Chondrocyte (in vitro differentiated cells): ENCODE data around the gene ELOVL2. TPM values are rescaled to one million over a fixed set of nuclear protein-coding genes. Genes with fewer than 3 reads are reported as not detected.

ENCODE experiments used
- DNase-seq: peaks from one replicate; pipeline ENCODE4 v3.0.0; 2021; ENCODE audit warnings: mixed read lengths, low spot score
- H3K27ac Mint-ChIP-seq: one replicate; pipeline ENCODE4 v1.8.0; 2021; ENCODE audit warnings: mild to moderate bottlenecking, moderate library complexity, mixed read lengths; ENCODE audit not compliant: unreplicated experiment
- H3K27me3 Mint-ChIP-seq: 2 replicates; pipeline ENCODE4 v1.8.0; 2021; ENCODE audit warnings: low read depth, mixed read lengths
- H3K36me3 Mint-ChIP-seq: 2 replicates; pipeline ENCODE4 v1.8.0; 2021; ENCODE audit warnings: low read depth, mixed read lengths
- H3K4me1 Mint-ChIP-seq: 2 replicates; pipeline ENCODE4 v1.8.0; 2021; ENCODE audit warnings: low read depth, mild to moderate bottlenecking, mixed read lengths
- H3K4me3 Mint-ChIP-seq: one replicate; pipeline ENCODE4 v1.8.0; 2021; ENCODE audit warnings: mild to moderate bottlenecking, moderate library complexity, mixed read lengths; ENCODE audit not compliant: unreplicated experiment
- H3K9me3 Mint-ChIP-seq: 2 replicates; pipeline ENCODE4 v1.8.0; 2021; ENCODE audit warnings: low read depth, mixed read lengths
- total RNA-seq: library from RNA; stranded (reverse); gene quantifications from 3 replicates; pipeline ENCODE4 v1.2.1, GENCODE V29; 2021
- TF ChIP-seq, protein P1 (sequence below): fragments of 200-600 bp; sonication (generic); IDR thresholded peaks from 2 replicates; pipeline ENCODE4 v1.5.0; 2021; ENCODE audit warnings: antibody characterized with exemption, mild to moderate bottlenecking, moderate library complexity

The ELOVL2 gene
- total RNA-seq, 1 donor from 2014 or later: 18.2 TPM

- Mint-ChIP-seq H3K36me3 (no peaks in the 10 kb centered on the region), H3K27me3 (no peaks in the 10 kb centered on the region), H3K27ac (no peak overlapping the region), H3K9me3 (no peaks in the 10 kb centered on the region), H3K4me1 (peaks cover 16% of the 10 kb centered on the region), H3K4me3 (no peak overlapping the region)
- TF ChIP-seq, protein P1, sequence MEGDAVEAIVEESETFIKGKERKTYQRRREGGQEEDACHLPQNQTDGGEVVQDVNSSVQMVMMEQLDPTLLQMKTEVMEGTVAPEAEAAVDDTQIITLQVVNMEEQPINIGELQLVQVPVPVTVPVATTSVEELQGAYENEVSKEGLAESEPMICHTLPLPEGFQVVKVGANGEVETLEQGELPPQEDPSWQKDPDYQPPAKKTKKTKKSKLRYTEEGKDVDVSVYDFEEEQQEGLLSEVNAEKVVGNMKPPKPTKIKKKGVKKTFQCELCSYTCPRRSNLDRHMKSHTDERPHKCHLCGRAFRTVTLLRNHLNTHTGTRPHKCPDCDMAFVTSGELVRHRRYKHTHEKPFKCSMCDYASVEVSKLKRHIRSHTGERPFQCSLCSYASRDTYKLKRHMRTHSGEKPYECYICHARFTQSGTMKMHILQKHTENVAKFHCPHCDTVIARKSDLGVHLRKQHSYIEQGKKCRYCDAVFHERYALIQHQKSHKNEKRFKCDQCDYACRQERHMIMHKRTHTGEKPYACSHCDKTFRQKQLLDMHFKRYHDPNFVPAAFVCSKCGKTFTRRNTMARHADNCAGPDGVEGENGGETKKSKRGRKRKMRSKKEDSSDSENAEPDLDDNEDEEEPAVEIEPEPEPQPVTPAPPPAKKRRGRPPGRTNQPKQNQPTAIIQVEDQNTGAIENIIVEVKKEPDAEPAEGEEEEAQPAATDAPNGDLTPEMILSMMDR: no peak
- no peak for DNase-seq
Measured at GRCh38 chr6:11030904-11031303, 13.2 kb downstream of the ELOVL2 start.

- TF ChIP-seq, protein P1: no peak
- H3K36me3 Mint-ChIP-seq: no peaks in the 10 kb centered on the region
- DNase-seq: no peak
- H3K4me3 Mint-ChIP-seq: no peak overlapping the region
- no peaks in the 10 kb centered on the region for H3K9me3 Mint-ChIP-seq
- H3K4me1 Mint-ChIP-seq: peaks cover 27% of the 10 kb centered on the region
- no peak overlapping the region for H3K27ac Mint-ChIP-seq
- no peaks in the 10 kb centered on the region for H3K27me3 Mint-ChIP-seq
Measured at GRCh38 chr6:11028959-11029358, 15.1 kb downstream of the ELOVL2 start.

GRCh38 chr6:11027565-11028110, 16.5 kb downstream of the ELOVL2 start:
- peaks cover 34% of the 10 kb centered on the region for H3K4me1 Mint-ChIP-seq

GRCh38 chr6:11025921-11026635, 18.0 kb downstream of the ELOVL2 start:
- Mint-ChIP-seq H3K4me1 (peaks cover 48% of the 10 kb centered on the region), H3K4me3 (no peak overlapping the region)
- TF ChIP-seq, protein P1: no peak

More at GRCh38 chr6:11027565-11028110, 16.5 kb downstream of the ELOVL2 start:
- no peak for DNase-seq
- no peaks in the 10 kb centered on the region for H3K27me3 Mint-ChIP-seq
- no peaks in the 10 kb centered on the region for H3K9me3 Mint-ChIP-seq
- no peaks in the 10 kb centered on the region for H3K36me3 Mint-ChIP-seq
- TF ChIP-seq, protein P1: no peak
- no peak overlapping the region for H3K27ac Mint-ChIP-seq
- no peak overlapping the region for H3K4me3 Mint-ChIP-seq

GRCh38 chr6:11025130-11025529, 19.0 kb downstream of the ELOVL2 start:
- no peaks in the 10 kb centered on the region for H3K36me3 Mint-ChIP-seq
- H3K27me3 Mint-ChIP-seq: no peaks in the 10 kb centered on the region
- H3K9me3 Mint-ChIP-seq: no peaks in the 10 kb centered on the region
- H3K4me1 Mint-ChIP-seq: peaks cover 56% of the 10 kb centered on the region
- H3K4me3 Mint-ChIP-seq: no peak overlapping the region
- no peak overlapping the region for H3K27ac Mint-ChIP-seq
- TF ChIP-seq, protein P1: no peak
- no peak for DNase-seq

More at GRCh38 chr6:11025921-11026635, 18.0 kb downstream of the ELOVL2 start:
- Mint-ChIP-seq H3K27ac (no peak overlapping the region), H3K9me3 (no peaks in the 10 kb centered on the region), H3K36me3 (no peaks in the 10 kb centered on the region), H3K27me3 (no peaks in the 10 kb centered on the region)
- DNase-seq: no peak
